NCI-H748 (cell line): ENCODE data around the gene RUNX3.

Experiments used
- DNase-seq: peaks from one replicate; lab custom pipeline; 2025; ENCODE audit not compliant: unreplicated experiment; lab: John Stamatoyannopoulos, UW

RUNX3 gene

GRCh38 chr1:24931146-24931467 lies 1.0 kb upstream of the RUNX3 start:
- no peak for DNase-seq

- DNase-seq, result peak; percentile 49
These were observed 447 bp downstream of the RUNX3 start for GRCh38 chr1:24929398-24930259.

GRCh38 chr1:24928689-24929397 lies 1.2 kb downstream of the RUNX3 start:
- peak; percentile 4 for DNase-seq

- no peak for DNase-seq
These were observed 1.9 kb downstream of the RUNX3 start for GRCh38 chr1:24927988-24928688.

GRCh38 chr1:24927473-24927872 lies 2.6 kb downstream of the RUNX3 start:
- no peak for DNase-seq

- no peak for DNase-seq
These were observed 3.4 kb downstream of the RUNX3 start for GRCh38 chr1:24926563-24927249.

GRCh38 chr1:24925963-24926362 lies 4.1 kb downstream of the RUNX3 start:
- DNase-seq, result no peak

GRCh38 chr1:24925082-24925779 lies 4.8 kb downstream of the RUNX3 start:
- DNase-seq, result no peak

GRCh38 chr1:24923485-24924113 lies 6.5 kb downstream of the RUNX3 start:
- DNase-seq, result no peak

GRCh38 chr1:24921938-24922662 lies 8.0 kb downstream of the RUNX3 start:
- DNase-seq, result no peak

- DNase-seq, result no peak
These were observed 8.7 kb downstream of the RUNX3 start for GRCh38 chr1:24921412-24921811.

- no peak for DNase-seq
These were observed 9.5 kb downstream of the RUNX3 start for GRCh38 chr1:24920533-24920925.

- no peak for DNase-seq
These were observed 10.1 kb downstream of the RUNX3 start for GRCh38 chr1:24919791-24920532.

GRCh38 chr1:24918995-24919605 lies 11.0 kb downstream of the RUNX3 start:
- no peak for DNase-seq

- no peak for DNase-seq
These were observed 11.7 kb downstream of the RUNX3 start for GRCh38 chr1:24918370-24918769.

- no peak for DNase-seq
These were observed 12.6 kb downstream of the RUNX3 start for GRCh38 chr1:24917327-24918074.

- no peak for DNase-seq
These were observed 14.1 kb downstream of the RUNX3 start for GRCh38 chr1:24915816-24916602.
